ENCODE data around the gene KRTAP10-4. TPM values are rescaled to one million over a fixed set of nuclear protein-coding genes. Genes with fewer than 3 reads are reported as not detected.

KRTAP10-4 gene
- total RNA-seq, 3 donors from 2014 or later = not detected

DNA sequence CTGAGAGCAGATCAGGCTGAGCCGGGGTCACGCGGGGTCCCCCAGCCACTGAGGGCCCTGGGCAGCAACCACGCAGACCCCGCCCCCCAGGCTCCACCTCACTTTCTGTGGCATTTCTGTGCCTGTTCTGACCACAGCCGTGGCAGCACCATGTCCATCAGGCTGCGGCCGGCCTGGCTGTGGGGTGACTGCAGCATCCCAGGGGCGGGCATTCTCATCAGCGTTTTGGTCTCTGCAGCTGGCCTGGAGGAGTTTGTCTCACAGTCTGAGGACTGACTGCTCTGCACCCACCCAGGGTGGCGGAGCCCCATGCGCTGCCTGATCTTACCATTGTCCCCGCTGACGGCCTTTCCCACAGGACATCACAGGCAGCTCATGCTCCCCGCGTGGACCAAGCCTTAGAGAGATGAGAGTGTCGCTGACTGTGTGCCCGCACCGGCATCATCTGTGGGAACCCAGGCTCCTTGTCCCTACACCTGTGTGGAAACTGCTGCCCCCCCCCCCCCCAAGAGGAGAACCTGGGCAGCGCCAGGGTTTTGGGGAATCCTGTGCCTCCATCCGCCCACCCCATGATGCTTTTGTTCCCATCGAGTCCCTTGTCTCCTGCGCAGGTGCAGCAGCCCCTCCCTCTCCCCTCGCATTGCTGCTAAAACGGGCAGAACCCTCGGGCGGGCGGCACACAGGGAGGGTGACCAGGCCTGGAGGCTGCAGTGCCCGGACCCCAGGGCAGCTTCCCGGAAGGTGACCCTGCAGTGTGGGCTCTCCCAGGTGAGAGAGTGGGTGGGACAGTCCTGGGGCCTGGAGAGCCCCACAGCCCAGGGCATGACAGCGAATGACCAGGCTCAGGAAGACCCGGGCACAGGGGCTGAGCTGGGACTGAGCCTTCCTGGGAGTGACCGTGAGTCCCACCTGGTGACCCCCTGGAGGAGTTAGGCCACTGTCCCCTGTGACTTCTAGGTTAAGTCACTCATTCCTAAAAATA, 35.3 kb upstream of the KRTAP10-4 start:
- Histone ChIP-seq H3K9me3 (peaks cover 0 to 9% of the 10 kb centered on the region in 2 donors), H3K27me3 (peaks cover 0 to 6% of the 10 kb centered on the region in 2 donors), H3K36me3 (no peaks in the 10 kb centered on the region), H3K4me1 (no peaks in the 10 kb centered on the region), H3K27ac (no peak overlapping the region), H3K4me3 (no peak overlapping the region)
- peak in 1 of 2 donors; percentile 45 for DNase-seq (ENCODE audit: low spot score in 2 of 2)
- intact Hi-C loops (cut with DNase I; ENCODE audit: low total_unique reads) = no loop called here
- TF ChIP-seq, protein P1, sequence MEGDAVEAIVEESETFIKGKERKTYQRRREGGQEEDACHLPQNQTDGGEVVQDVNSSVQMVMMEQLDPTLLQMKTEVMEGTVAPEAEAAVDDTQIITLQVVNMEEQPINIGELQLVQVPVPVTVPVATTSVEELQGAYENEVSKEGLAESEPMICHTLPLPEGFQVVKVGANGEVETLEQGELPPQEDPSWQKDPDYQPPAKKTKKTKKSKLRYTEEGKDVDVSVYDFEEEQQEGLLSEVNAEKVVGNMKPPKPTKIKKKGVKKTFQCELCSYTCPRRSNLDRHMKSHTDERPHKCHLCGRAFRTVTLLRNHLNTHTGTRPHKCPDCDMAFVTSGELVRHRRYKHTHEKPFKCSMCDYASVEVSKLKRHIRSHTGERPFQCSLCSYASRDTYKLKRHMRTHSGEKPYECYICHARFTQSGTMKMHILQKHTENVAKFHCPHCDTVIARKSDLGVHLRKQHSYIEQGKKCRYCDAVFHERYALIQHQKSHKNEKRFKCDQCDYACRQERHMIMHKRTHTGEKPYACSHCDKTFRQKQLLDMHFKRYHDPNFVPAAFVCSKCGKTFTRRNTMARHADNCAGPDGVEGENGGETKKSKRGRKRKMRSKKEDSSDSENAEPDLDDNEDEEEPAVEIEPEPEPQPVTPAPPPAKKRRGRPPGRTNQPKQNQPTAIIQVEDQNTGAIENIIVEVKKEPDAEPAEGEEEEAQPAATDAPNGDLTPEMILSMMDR (IDR thresholded peaks at IDR 0.05) = no peak
- TF ChIP-seq POLR2A (IDR thresholded peaks at IDR 0.05) = no peak
- TF ChIP-seq POLR2AphosphoS5 (IDR thresholded peaks at IDR 0.05) = no peak

DNA sequence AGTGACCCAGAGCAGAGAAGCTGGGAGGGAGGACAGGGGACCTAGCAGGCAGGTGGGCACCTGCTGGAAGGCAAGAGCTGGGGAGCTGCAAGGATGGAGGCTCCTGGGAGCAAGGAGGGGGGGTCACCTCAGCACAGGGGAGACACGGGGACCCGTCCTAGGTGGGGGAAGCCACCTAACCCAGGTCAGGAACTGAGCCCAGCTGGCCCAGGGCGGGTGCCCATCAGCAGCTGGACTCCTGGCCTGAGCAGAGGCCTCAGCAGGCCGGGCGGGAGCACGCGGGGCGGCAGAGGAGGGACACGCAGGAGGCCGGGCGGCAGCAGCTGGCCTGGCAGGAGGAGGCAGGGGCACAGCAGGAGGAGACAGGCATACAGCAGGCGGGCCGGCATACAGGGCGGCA, 34.5 kb upstream of the KRTAP10-4 start:
- H3K27me3 ChIP-seq = peaks cover 0 to 6% of the 10 kb centered on the region in 2 donors
- H3K27ac ChIP-seq = no peak overlapping the region
- H3K36me3 ChIP-seq = no peaks in the 10 kb centered on the region
- peak in 1 of 2 donors; percentile 25 for DNase-seq (ENCODE audit: low spot score in 2 of 2)
- no peak overlapping the region for H3K4me3 ChIP-seq
- TF ChIP-seq, protein P1 (IDR thresholded peaks at IDR 0.05) = no peak
- TF ChIP-seq POLR2A (IDR thresholded peaks at IDR 0.05) = no peak
- H3K9me3 ChIP-seq = peaks cover 0 to 14% of the 10 kb centered on the region in 2 donors
- H3K4me1 ChIP-seq = no peaks in the 10 kb centered on the region
- intact Hi-C loops (cut with DNase I; ENCODE audit: low total_unique reads) = no loop called here

DNA sequence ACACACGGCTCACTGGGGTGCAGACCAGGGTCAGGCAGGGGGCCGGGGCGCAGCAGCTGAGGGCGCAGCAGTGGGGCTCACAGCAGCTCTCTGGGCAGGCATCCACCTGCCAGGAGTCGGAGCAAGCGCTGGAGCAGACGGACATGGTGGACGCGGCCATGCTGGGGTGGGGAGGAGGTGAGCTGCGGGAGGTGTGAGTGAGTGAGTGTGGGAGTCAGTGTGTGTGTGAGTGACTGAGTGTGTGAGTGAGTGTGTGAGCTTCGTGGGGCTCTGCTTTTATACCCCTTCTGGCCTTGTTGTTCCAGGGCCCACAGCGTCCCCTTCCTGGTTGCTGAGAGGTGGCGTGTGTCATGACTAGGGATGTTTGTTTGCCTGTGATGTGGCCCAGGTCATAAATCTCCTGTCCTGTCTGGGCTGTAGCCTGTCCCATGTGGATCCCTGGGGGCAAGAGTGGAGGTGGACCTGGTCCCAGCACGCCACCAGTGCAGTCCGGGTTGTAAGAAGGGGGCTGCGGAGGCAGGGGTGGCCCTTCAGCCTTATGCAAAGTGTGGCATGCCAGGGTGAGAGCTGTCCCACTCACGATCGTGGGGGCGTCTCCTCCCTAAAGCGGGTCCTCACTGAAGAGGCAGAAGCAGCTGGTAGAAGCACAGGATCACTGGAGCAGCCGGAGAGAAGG, 33.4 kb upstream of the KRTAP10-4 start, which contains the start of gene KRTAP10-1:
KRTAP10-1 (minus strand) TSS at position 205 of the 676 bp plus-strand sequence; CDS start at position 160, 45 bp downstream.
- peaks cover 0 to 6% of the 10 kb centered on the region in 2 donors for H3K27me3 ChIP-seq
- H3K4me1 ChIP-seq = no peaks in the 10 kb centered on the region
- H3K27ac ChIP-seq = no peak within 1 kb of the TSS
- DNase-seq (ENCODE audit: low spot score in 2 of 2) = no peak
- intact Hi-C loops (cut with DNase I; ENCODE audit: low total_unique reads) = no loop called here
- H3K9me3 ChIP-seq = peaks cover 0 to 14% of the 10 kb centered on the region in 2 donors
- no peak for TF ChIP-seq POLR2A (IDR thresholded peaks at IDR 0.05)
- TF ChIP-seq, protein P1 (IDR thresholded peaks at IDR 0.05) = no peak
- H3K36me3 ChIP-seq = no peaks in the 10 kb centered on the region
- no peak within 1 kb of the TSS for H3K4me3 ChIP-seq

DNA sequence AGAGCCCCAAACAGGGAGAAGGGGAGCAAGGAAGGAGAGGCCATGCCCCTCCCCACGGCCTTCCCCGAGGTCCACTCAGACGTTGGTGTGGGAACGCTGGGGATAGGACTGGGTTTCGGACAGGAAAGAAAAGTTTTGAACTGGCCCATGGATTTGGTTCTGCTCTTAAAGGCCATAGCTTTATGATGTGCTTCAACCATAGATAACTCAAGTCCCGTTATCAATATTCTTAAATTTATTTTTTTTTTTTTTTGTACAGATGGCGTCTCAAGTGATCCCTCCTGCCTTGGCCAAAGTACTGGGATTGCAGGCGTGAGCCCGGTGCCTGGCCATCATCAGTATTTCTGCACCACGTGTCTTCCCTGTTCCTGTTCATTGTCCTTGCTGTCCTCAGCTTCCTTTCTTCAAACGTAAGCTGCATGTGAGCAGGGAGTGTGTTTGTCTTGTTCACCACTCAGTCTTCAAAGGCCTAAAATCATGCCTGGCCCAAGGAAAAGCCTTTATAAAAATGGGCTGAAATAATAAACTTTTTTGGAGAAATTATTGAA, 32.7 kb upstream of the KRTAP10-4 start:
- Histone ChIP-seq H3K4me3 (no peak overlapping the region), H3K9me3 (peaks cover 0 to 14% of the 10 kb centered on the region in 2 donors), H3K4me1 (no peaks in the 10 kb centered on the region), H3K27ac (no peak overlapping the region), H3K36me3 (no peaks in the 10 kb centered on the region), H3K27me3 (peaks cover 0 to 6% of the 10 kb centered on the region in 2 donors)
- no peak for TF ChIP-seq POLR2AphosphoS5 (IDR thresholded peaks at IDR 0.05)
- TF ChIP-seq, protein P1 (IDR thresholded peaks at IDR 0.05) = no peak
- no peak for TF ChIP-seq POLR2A (IDR thresholded peaks at IDR 0.05)
- DNase-seq (ENCODE audit: low spot score in 2 of 2) = no peak
- intact Hi-C loops (cut with DNase I; ENCODE audit: low total_unique reads) = no loop called here
